COR-L47 (cell line): ENCODE results near the gene GATAD2A.

ENCODE experiments used
- DNase-seq: peaks from one replicate; lab custom pipeline; 2025; lab: John Stamatoyannopoulos, UW

The GATAD2A gene

GRCh38 chr19:19545707-19546106 is 140.2 kb downstream of the GATAD2A start:
- DNase-seq: no peak

- no peak for DNase-seq
Observed at GRCh38 chr19:19546751-19547162, 141.3 kb downstream of the GATAD2A start.

GRCh38 chr19:19547674-19548336 is 142.3 kb downstream of the GATAD2A start:
- no peak for DNase-seq

- no peak for DNase-seq
Observed at GRCh38 chr19:19548915-19549759, 143.7 kb downstream of the GATAD2A start.

GRCh38 chr19:19549804-19550464 is 144.5 kb downstream of the GATAD2A start:
- DNase-seq: no peak

GRCh38 chr19:19550485-19550929 is 145.0 kb downstream of the GATAD2A start:
- DNase-seq: no peak

- DNase-seq: no peak
Observed at GRCh38 chr19:19550972-19551852, 145.7 kb downstream of the GATAD2A start.

- no peak for DNase-seq
Observed at GRCh38 chr19:19551853-19552192, 146.3 kb downstream of the GATAD2A start.

- DNase-seq: no peak
Observed at GRCh38 chr19:19552798-19553197, 147.3 kb downstream of the GATAD2A start.

- no peak for DNase-seq
Observed at GRCh38 chr19:19553670-19554069, 148.2 kb downstream of the GATAD2A start.

- DNase-seq: no peak
Observed at GRCh38 chr19:19554074-19555023, 148.9 kb downstream of the GATAD2A start.

- DNase-seq: no peak
Observed at GRCh38 chr19:19558055-19558454, 152.6 kb downstream of the GATAD2A start.
